Left renal cortex interstitium (tissue), 4 donors: Measurements from ENCODE around the gene FAM234A. TPM values are rescaled to one million over a fixed set of nuclear protein-coding genes. Genes with fewer than 3 reads are reported as not detected.

ENCODE experiments used
- DNase-seq, 4 donors: peaks; one replicate each; pipeline ENCODE4 v3.0.0-alpha.2; 2013; ENCODE audit warnings: low read depth in 4 of 4, low spot score in 2 of 4, missing footprints in 1 of 4
- polyA plus RNA-seq, 4 donors: library from polyadenylated mRNA; unstranded; fragments of 120-200 nt; gene quantifications; one replicate each; pipeline ENCODE4 v1.2.1, GENCODE V29; 2013; ENCODE audit not compliant: insufficient read length in 4 of 4

Gene FAM234A
- polyA plus RNA-seq, 4 donors = 63.7 to 91.2 (median 82.5) TPM

GRCh38 chr16:293043-293775 is 58.6 kb downstream of the FAM234A start:
- no peak for DNase-seq

GRCh38 chr16:296276-296675 is 61.7 kb downstream of the FAM234A start:
- DNase-seq = no peak

- no peak for DNase-seq
These were observed 62.3 kb downstream of the FAM234A start for GRCh38 chr16:296806-297510.

GRCh38 chr16:297832-298231 is 63.2 kb downstream of the FAM234A start:
- no peak for DNase-seq

DNA sequence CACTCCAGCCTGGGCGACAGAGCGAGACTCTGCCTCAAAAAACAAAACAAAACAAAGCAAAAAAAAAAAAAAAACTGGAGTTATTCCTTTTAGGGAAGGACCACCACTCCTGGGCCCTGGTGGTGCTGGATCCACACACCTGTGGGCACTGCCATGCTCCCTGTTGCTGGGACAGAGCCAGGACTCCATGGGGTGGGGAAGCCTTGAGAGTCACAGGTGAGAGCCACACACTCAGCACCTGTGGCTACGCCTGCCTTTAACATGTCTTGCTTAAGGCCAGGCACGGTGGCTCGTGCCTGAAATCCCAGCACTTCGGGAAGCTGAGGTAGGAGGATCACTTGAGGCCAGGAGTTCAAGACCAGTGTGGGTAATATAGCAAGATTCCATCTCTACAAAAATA is 66.6 kb downstream of the FAM234A start:
- DNase-seq = no peak

GRCh38 chr16:301950-302349 is 67.3 kb downstream of the FAM234A start:
- DNase-seq = no peak

DNA sequence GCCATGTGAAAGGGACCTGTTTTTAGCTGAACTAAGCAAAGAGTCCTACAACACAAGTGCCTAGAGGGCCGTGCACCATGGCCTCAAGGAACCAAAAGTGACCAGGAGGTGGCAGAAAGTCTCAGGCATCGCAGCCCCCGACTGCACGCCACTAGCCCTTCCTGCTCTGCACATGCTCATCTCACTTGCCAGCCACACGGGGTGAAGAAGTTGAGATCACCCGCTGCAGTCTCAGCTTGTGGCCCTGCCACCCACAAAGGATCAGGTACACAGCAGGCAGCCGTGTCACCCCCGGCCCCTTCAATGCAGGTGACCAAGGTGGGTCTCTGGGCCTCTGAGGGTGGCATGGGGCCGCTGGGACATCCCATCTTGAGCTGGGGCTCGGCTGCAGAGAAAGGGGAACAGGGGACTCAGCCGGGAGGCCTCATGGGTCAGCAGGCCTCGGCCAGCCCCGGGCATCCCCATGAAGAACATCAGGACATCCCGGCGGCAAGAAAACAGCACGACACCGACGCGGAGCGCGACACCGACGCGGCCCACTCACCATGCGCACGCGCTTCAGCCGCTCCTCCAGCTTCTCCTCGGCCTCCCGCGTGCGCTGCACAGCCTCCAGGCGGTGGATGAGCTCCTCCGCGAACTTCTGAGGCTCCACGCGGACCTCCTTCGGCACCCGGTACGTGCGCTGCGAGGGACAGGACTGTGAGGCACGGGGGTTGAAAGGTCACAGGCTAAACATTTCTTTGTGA is 69.3 kb downstream of the FAM234A start:
- DNase-seq = no peak

GRCh38 chr16:305916-306626 is 71.5 kb downstream of the FAM234A start:
- no peak for DNase-seq

DNA sequence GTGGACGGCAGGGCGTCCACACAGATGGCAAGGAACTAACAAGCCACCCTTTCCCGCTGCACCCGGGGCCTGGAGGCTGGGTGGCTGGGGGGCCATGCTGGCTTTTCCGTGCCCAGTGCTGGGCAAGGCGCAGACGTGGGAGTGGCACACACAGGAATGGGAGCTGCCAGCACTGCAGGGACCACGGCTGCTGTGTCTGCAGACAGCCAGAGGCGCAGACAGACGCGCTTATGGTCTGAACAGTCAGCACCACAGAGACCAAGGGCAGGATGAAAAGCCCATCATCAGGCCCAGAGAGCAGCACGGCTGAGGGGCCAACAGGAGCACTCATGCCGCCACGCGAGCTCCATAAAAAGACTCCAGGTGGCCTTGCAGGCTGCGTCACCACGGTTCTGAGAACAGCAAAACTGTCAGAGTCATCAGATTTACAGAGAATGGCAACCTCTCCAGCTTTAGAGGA is 72.3 kb downstream of the FAM234A start:
- DNase-seq = no peak

GRCh38 chr16:307691-308312 is 73.2 kb downstream of the FAM234A start:
- no peak for DNase-seq

DNA sequence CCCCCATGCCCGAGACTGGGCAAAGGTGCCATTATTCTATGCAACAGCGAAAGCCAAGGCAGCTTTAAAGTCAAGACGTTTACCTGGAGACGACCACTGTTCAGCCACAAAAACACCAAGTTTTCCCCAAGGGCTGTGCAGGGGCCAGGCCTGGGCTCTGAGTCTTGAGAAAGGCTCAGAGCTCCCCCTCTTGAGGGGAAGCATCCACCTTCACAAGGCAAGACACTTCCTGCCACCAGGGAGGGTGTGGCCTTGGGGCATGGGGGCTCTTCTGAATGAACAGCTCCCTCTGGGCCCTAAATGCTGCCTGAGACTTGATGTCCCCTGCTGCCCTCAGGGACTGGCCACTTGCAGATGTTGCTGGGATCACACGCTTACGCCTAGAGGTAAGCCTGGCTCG is 74.9 kb downstream of the FAM234A start:
- DNase-seq = no peak

- no peak for DNase-seq
These were observed 77.1 kb downstream of the FAM234A start for GRCh38 chr16:311725-312124.

DNA sequence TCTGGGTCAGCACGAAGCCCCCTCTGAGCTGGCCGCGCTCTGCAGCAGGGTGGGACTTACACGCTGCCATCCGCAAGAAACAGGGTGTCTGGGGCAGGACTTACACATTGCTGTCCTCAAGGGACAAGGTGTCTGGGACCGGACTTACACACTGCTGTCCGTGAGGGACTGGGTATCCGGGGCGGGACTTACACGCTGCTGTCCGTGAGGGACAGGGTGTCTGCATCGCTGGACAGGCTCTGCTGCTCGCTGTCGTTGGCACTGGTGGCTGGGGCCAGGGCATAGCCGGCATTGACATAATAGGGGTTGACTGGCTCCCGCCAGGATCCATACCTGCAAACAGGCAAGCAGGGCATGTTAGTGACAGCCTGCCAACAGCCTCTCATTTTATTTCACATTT is 79.7 kb downstream of the FAM234A start:
- DNase-seq = no peak

DNA sequence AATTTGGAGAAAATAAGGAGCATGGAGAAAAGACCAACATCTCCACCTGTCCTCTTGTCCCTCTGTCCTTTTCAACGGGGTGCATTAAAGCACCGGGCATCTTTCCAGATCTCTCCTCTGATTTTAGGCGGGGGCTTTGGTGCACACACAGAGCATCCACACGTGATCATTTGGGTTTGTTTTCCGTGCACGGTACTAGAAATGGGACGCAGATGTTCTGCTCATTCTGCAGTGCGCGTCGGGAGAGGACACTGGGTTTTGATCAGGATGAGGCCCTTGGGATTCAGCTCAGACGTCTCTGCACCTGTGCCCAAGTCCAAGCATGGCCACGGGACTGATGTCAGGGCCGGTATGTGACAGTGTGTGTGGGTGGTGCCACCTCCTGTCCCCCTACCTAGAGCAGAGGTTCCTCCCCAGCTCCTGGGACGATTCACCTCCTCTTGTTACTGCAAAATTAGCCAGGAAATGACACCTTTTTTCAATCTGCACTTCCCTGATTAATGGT is 80.2 kb downstream of the FAM234A start:
- no peak for DNase-seq

Other genes starting within 250 kb of the FAM234A start
- gene POLR3K, start 181.2 kb upstream of the FAM234A start, polyA plus RNA-seq = 10 to 100 TPM; 11.2 to 14.1 (median 12.1) TPM
- gene SNRNP25, start 181.0 kb upstream of the FAM234A start, polyA plus RNA-seq = 10 to 100 TPM; 42.9 to 54.2 (median 45.5) TPM
- 10 to 100 TPM; 20.0 to 34.4 (median 26.5) TPM for gene RHBDF1, start 162.2 kb upstream of the FAM234A start, polyA plus RNA-seq
- 10 to 100 TPM; 16.6 to 41.7 (median 29.5) TPM for gene MPG, start 156.6 kb upstream of the FAM234A start, polyA plus RNA-seq
- gene NPRL3, start 96.1 kb upstream of the FAM234A start, polyA plus RNA-seq = 10 to 100 TPM; 23.4 to 38.1 (median 30.0) TPM
- gene HBZ, start 82.2 kb upstream of the FAM234A start, polyA plus RNA-seq = 1 to 10 TPM; 1.4 to 2.5 (median 2.0) TPM
- 1 to 10 TPM; 1.8 to 7.0 (median 5.7) TPM for gene HBM, start 68.8 kb upstream of the FAM234A start, polyA plus RNA-seq
- gene HBA2, start 61.9 kb upstream of the FAM234A start, polyA plus RNA-seq = 1,000 to 10,000 TPM in 3 of 4 donors, 100 to 1,000 TPM in 1; 776 to 1,213 (median 1,160) TPM
- 100 to 1,000 TPM; 481 to 856 (median 780) TPM for gene HBA1, start 58.1 kb upstream of the FAM234A start, polyA plus RNA-seq
- 1 to 10 TPM in 2 of 4 donors, under 1 TPM in 2; 0.77 to 1.2 (median 0.91) TPM for gene HBQ1, start 54.4 kb upstream of the FAM234A start, polyA plus RNA-seq
- gene LUC7L, start 5.4 kb upstream of the FAM234A start, polyA plus RNA-seq = 100 to 1,000 TPM in 3 of 4 donors, 10 to 100 TPM in 1; 98.9 to 185 (median 135) TPM
- gene RGS11, start 41.1 kb downstream of the FAM234A start, polyA plus RNA-seq = 1 to 10 TPM in 3 of 4 donors, under 1 TPM in 1; 0.46 to 2.7 (median 1.8) TPM
- 1 to 10 TPM; 2.0 to 6.0 (median 4.1) TPM for gene ARHGDIG, start 45.8 kb downstream of the FAM234A start, polyA plus RNA-seq
- gene PDIA2, start 48.3 kb downstream of the FAM234A start, polyA plus RNA-seq = 1 to 10 TPM in 2 of 4 donors, under 1 TPM in 2; 0.44 to 3.5 (median 1.7) TPM
- gene AXIN1, start 117.9 kb downstream of the FAM234A start, polyA plus RNA-seq = 10 to 100 TPM; 16.4 to 26.7 (median 23.2) TPM
- gene MRPL28, start 135.7 kb downstream of the FAM234A start, polyA plus RNA-seq = 10 to 100 TPM; 62.6 to 93.5 (median 80.6) TPM
- 10 to 100 TPM; 64.1 to 72.1 (median 69.3) TPM for gene PGAP6, start 147.2 kb downstream of the FAM234A start, polyA plus RNA-seq
- 100 to 1,000 TPM; 102 to 159 (median 136) TPM for gene NME4, start 162.4 kb downstream of the FAM234A start, polyA plus RNA-seq
- 10 to 100 TPM; 28.1 to 42.0 (median 31.9) TPM for gene DECR2, start 167.1 kb downstream of the FAM234A start, polyA plus RNA-seq
- 100 to 1,000 TPM in 2 of 4 donors, 10 to 100 TPM in 2; 72.9 to 144 (median 109) TPM for gene RAB11FIP3, start 190.8 kb downstream of the FAM234A start, polyA plus RNA-seq